Mesenchymal stem cell (in vitro differentiated cells and primary cell): Measurements from ENCODE around the gene PDCD6IP.

ENCODE experiments used
- DNase-seq: peaks from one replicate; pipeline ENCODE4 v3.0.0-alpha.2; 2013
- H2AFZ ChIP-seq: one replicate; pipeline ENCODE4 v1.6.1; 2013; ENCODE audit warnings: low read depth, mild to moderate bottlenecking, control low read depth, inconsistent platforms, low read length, moderate library complexity
- H2AK5ac ChIP-seq: 2 replicates; pipeline ENCODE4 v1.6.1; 2013; ENCODE audit warnings: low read length, moderate library complexity, mild to moderate bottlenecking, inconsistent platforms; ENCODE audit not compliant: severe bottlenecking
- H2BK120ac ChIP-seq: one replicate; pipeline ENCODE4 v1.6.1; 2013; ENCODE audit warnings: low read depth, mild to moderate bottlenecking, inconsistent platforms, low read length, moderate library complexity
- H2BK12ac ChIP-seq, 2 experiments: one replicate each; pipeline ENCODE4 v1.6.1; 2013; ENCODE audit warnings: inconsistent platforms in 2 of 2, low read length in 2 of 2, mild to moderate bottlenecking in 2 of 2, moderate library complexity in 2 of 2, control low read depth in 1 of 2
- H2BK15ac ChIP-seq: one replicate; pipeline ENCODE4 v1.6.1; 2013; ENCODE audit warnings: mild to moderate bottlenecking, low read depth, inconsistent platforms; ENCODE audit not compliant: poor library complexity, severe bottlenecking
- H2BK5ac ChIP-seq: 2 replicates; pipeline ENCODE4 v1.6.1; 2013; ENCODE audit warnings: low read depth, mild to moderate bottlenecking, low read length, control low read depth, inconsistent platforms; ENCODE audit not compliant: poor library complexity, severe bottlenecking
- H3K14ac ChIP-seq, 2 experiments: one replicate each; pipeline ENCODE4 v1.6.1; 2013; ENCODE audit warnings: inconsistent platforms in 2 of 2, low read length in 2 of 2, control low read depth in 1 of 2, mild to moderate bottlenecking in 1 of 2, moderate library complexity in 1 of 2
- H3K18ac ChIP-seq, 2 experiments: one replicate each; pipeline ENCODE4 v1.6.1; 2013; ENCODE audit warnings: inconsistent platforms in 2 of 2, low read length in 2 of 2, control low read depth in 1 of 2, low read depth in 1 of 2, mild to moderate bottlenecking in 1 of 2
- H3K23ac ChIP-seq, 2 experiments: one replicate each; pipeline ENCODE4 v1.6.1; 2013; ENCODE audit warnings: inconsistent platforms in 2 of 2, low read length in 2 of 2, mild to moderate bottlenecking in 2 of 2, moderate library complexity in 2 of 2, control low read depth in 1 of 2
- H3K27ac ChIP-seq: 2 replicates; pipeline ENCODE4 v1.5.1; 2013; ENCODE audit warnings: mild to moderate bottlenecking, moderate library complexity, low read length, control low read depth, inconsistent platforms; ENCODE audit not compliant: poor library complexity, severe bottlenecking
- H3K27me3 ChIP-seq, 2 experiments: 2 replicates each; pipeline versions ENCODE4 v1.6.1 to v1.7.0; 2013; ENCODE audit warnings: low read length in 2 of 2, mild to moderate bottlenecking in 2 of 2, moderate library complexity in 2 of 2, control low read depth in 1 of 2, inconsistent platforms in 1 of 2; ENCODE audit not compliant: control insufficient read depth in 1 of 2, insufficient read depth in 1 of 2
- H3K36me3 ChIP-seq, 2 experiments: 2 replicates each; pipeline versions ENCODE4 v1.6.1 to v1.7.0; 2013; ENCODE audit warnings: low read length in 2 of 2, control low read depth in 1 of 2, inconsistent platforms in 1 of 2, low read depth in 1 of 2, mild to moderate bottlenecking in 1 of 2; ENCODE audit not compliant: insufficient read depth in 2 of 2, control insufficient read depth in 1 of 2
- H3K4ac ChIP-seq, 2 experiments: one replicate each; pipeline ENCODE4 v1.6.1; 2013; ENCODE audit warnings: inconsistent platforms in 2 of 2, low read length in 2 of 2, mild to moderate bottlenecking in 2 of 2, moderate library complexity in 2 of 2, control low read depth in 1 of 2, low read depth in 1 of 2
- H3K4me1 ChIP-seq: 2 replicates; pipeline ENCODE4 v1.6.1; 2013; ENCODE audit warnings: low read depth, low read length, control low read depth; ENCODE audit not compliant: control insufficient read depth, insufficient read depth
- H3K4me2 ChIP-seq: 2 replicates; pipeline ENCODE4 v1.6.1; 2013; ENCODE audit warnings: low read length, mild to moderate bottlenecking, inconsistent platforms; ENCODE audit not compliant: poor library complexity, severe bottlenecking
- H3K4me3 ChIP-seq, 2 experiments: 2 replicates each; pipeline versions ENCODE4 v1.5.1 to v1.7.0; 2013; ENCODE audit warnings: low read length in 2 of 2, mild to moderate bottlenecking in 2 of 2, control low read depth in 1 of 2, low read depth in 1 of 2; ENCODE audit not compliant: insufficient read depth in 1 of 2
- H3K79me1 ChIP-seq: replicated peaks from 2 replicates; pipeline ENCODE4 v1.6.1; 2013; ENCODE audit warnings: mild to moderate bottlenecking, control low read depth, low read length, inconsistent platforms; ENCODE audit not compliant: poor library complexity, severe bottlenecking
- H3K9ac ChIP-seq: 2 replicates; pipeline ENCODE4 v1.7.0; 2013; ENCODE audit warnings: mild to moderate bottlenecking, low read length, moderate library complexity
- H3K9me3 ChIP-seq: 2 replicates; pipeline ENCODE4 v1.7.0; 2013; ENCODE audit warnings: mild to moderate bottlenecking, low read length; ENCODE audit not compliant: control insufficient read depth
- H4K8ac ChIP-seq: one replicate; pipeline ENCODE4 v1.6.1; 2013; ENCODE audit warnings: inconsistent platforms, mild to moderate bottlenecking, low read length, moderate library complexity
- H4K91ac ChIP-seq: one replicate; pipeline ENCODE4 v1.6.1; 2013; ENCODE audit warnings: mild to moderate bottlenecking, low read length, inconsistent platforms
- WGBS: methylation state at CpG from one replicate; pipeline ENCODE4 v1.1.7; 2013; ENCODE audit warnings: mixed read lengths; 5-methylcytosine and 5-hydroxymethylcytosine counted together

The PDCD6IP gene

GRCh38 chr3:33803252-33803651 lies 4.8 kb downstream of the PDCD6IP start:
- no CpG with 5 or more reads among the region's 1 CpG for WGBS

GRCh38 chr3:33803894-33804526 lies 5.6 kb downstream of the PDCD6IP start:
- no peaks in the 10 kb centered on the region for H3K27me3 ChIP-seq
- WGBS, result 77% methylated on average over 6 of the region's 6 CpGs
- no peak overlapping the region for H3K23ac ChIP-seq
- H2BK15ac ChIP-seq, result no peak overlapping the region
- H3K4me1 ChIP-seq, result peaks cover 2% of the 10 kb centered on the region
- peaks cover 4% of the 10 kb centered on the region for H3K9me3 ChIP-seq
- H3K4me3 ChIP-seq, result no peak overlapping the region
- no peak overlapping the region for H3K9ac ChIP-seq
- no peak overlapping the region for H2BK12ac ChIP-seq
- H2BK5ac ChIP-seq, result no peak overlapping the region
- no peaks in the 10 kb centered on the region for H3K79me1 ChIP-seq
- no peak overlapping the region for H4K91ac ChIP-seq
- H3K36me3 ChIP-seq, result peaks cover 0 to 33% of the 10 kb centered on the region in 2 experiments
- no peak overlapping the region for H3K27ac ChIP-seq
- no peak overlapping the region for H2BK120ac ChIP-seq
- DNase-seq, result no peak
- no peak overlapping the region for H3K18ac ChIP-seq
- H2AK5ac ChIP-seq, result no peak overlapping the region
- no peak overlapping the region for H3K4ac ChIP-seq
- no peak overlapping the region for H3K4me2 ChIP-seq
- H4K8ac ChIP-seq, result no peak overlapping the region
- no peak overlapping the region for H3K14ac ChIP-seq
- H2AFZ ChIP-seq, result no peak overlapping the region

More at GRCh38 chr3:33803252-33803651, 4.8 kb downstream of the PDCD6IP start:
- Histone ChIP-seq H2BK15ac (no peak overlapping the region), H3K4me2 (no peak overlapping the region), H2BK5ac (no peak overlapping the region), H3K27ac (no peak overlapping the region), H3K9me3 (peaks cover 4% of the 10 kb centered on the region), H3K4ac (no peak overlapping the region), H3K14ac (no peak overlapping the region), H2AK5ac (no peak overlapping the region), H3K36me3 (peaks cover 0 to 30% of the 10 kb centered on the region in 2 experiments), H3K27me3 (no peaks in the 10 kb centered on the region), H4K8ac (no peak overlapping the region), H4K91ac (no peak overlapping the region), H2AFZ (no peak overlapping the region), H3K4me1 (peaks cover 2% of the 10 kb centered on the region), H2BK12ac (no peak overlapping the region), H3K79me1 (peaks cover under 1% of the 10 kb centered on the region), H3K9ac (no peak overlapping the region), H3K23ac (no peak overlapping the region), H3K4me3 (no peak overlapping the region), H3K18ac (no peak overlapping the region), H2BK120ac (no peak overlapping the region)
- DNase-seq, result no peak

- Histone ChIP-seq H3K79me1 (peaks cover 5% of the 10 kb centered on the region), H3K23ac (no peak overlapping the region), H2AK5ac (no peak overlapping the region)
Measured at GRCh38 chr3:33807191-33807590, 8.8 kb downstream of the PDCD6IP start.

GRCh38 chr3:33808559-33808958 lies 10.1 kb downstream of the PDCD6IP start:
- Histone ChIP-seq H3K9me3 (no peaks in the 10 kb centered on the region), H3K4me1 (peaks cover 5% of the 10 kb centered on the region), H4K91ac (no peak overlapping the region), H3K4me3 (no peak overlapping the region), H2BK12ac (no peak overlapping the region), H3K23ac (peak overlapping the region in 1 of 2 experiments; percentile 26), H3K4me2 (no peak overlapping the region), H3K27me3 (no peaks in the 10 kb centered on the region), H3K27ac (no peak overlapping the region), H3K36me3 (peaks cover 3 to 35% of the 10 kb centered on the region in 2 experiments), H2AFZ (no peak overlapping the region), H3K79me1 (peaks cover 5% of the 10 kb centered on the region), H3K18ac (no peak overlapping the region), H2BK5ac (no peak overlapping the region), H2BK15ac (no peak overlapping the region), H3K4ac (no peak overlapping the region), H3K14ac (no peak overlapping the region), H2AK5ac (no peak overlapping the region), H4K8ac (no peak overlapping the region), H2BK120ac (no peak overlapping the region), H3K9ac (no peak overlapping the region)
- 93% methylated on average over 5 of the region's 5 CpGs for WGBS
- DNase-seq, result no peak

More at GRCh38 chr3:33807191-33807590, 8.8 kb downstream of the PDCD6IP start:
- no peak overlapping the region for H2BK12ac ChIP-seq
- H3K9ac ChIP-seq, result no peak overlapping the region
- H2BK5ac ChIP-seq, result no peak overlapping the region
- peaks cover 3 to 38% of the 10 kb centered on the region in 2 experiments for H3K36me3 ChIP-seq
- no peak overlapping the region for H2AFZ ChIP-seq
- H3K27ac ChIP-seq, result no peak overlapping the region
- H4K91ac ChIP-seq, result no peak overlapping the region
- H3K14ac ChIP-seq, result no peak overlapping the region
- no peak overlapping the region for H2BK120ac ChIP-seq
- no peak overlapping the region for H3K18ac ChIP-seq
- peak overlapping the region in 1 of 2 experiments; percentile 37 for H3K4ac ChIP-seq
- DNase-seq, result no peak
- WGBS, result 95% methylated on average over 2 of the region's 2 CpGs
- H3K9me3 ChIP-seq, result peaks cover 4% of the 10 kb centered on the region
- no peak overlapping the region for H3K4me3 ChIP-seq
- no peak overlapping the region for H2BK15ac ChIP-seq
- H3K27me3 ChIP-seq, result no peaks in the 10 kb centered on the region
- H3K4me1 ChIP-seq, result peaks cover 5% of the 10 kb centered on the region
- no peak overlapping the region for H3K4me2 ChIP-seq
- no peak overlapping the region for H4K8ac ChIP-seq
